ENCODE measurements around the gene GIMAP7.
"Not testable (repeated sequence)": the region's sequence is repeated elsewhere in the genome, so short reads cannot be mapped to it uniquely, and the experiment has no call there.

GIMAP7 gene

GRCh38 chr7:150513758-150514157, 914 bp upstream of the GIMAP7 start:
- no peak for DNase-seq (ENCODE audit: low read depth)

- no peak for DNase-seq (ENCODE audit: low read depth)
Observed at GRCh38 chr7:150515248-150516147, 826 bp downstream of the GIMAP7 start.

- DNase-seq (ENCODE audit: low read depth), result no peak
Observed at GRCh38 chr7:150516956-150517745, 2.5 kb downstream of the GIMAP7 start.

GRCh38 chr7:150519310-150519709, 4.6 kb downstream of the GIMAP7 start:
- no peak for DNase-seq (ENCODE audit: low read depth)

DNA sequence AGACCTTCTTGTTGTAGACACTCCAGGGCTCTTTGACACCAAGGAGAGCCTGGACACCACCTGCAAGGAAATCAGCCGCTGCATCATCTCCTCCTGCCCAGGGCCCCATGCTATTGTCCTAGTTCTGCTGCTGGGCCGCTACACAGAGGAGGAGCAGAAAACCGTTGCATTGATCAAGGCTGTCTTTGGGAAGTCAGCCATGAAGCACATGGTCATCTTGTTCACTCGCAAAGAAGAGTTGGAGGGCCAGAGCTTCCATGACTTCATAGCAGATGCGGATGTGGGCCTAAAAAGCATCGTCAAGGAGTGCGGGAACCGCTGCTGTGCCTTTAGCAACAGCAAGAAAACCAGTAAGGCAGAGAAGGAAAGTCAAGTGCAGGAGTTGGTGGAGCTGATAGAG, 5.5 kb downstream of the GIMAP7 start:
- no peak for DNase-seq (ENCODE audit: low read depth)

DNA sequence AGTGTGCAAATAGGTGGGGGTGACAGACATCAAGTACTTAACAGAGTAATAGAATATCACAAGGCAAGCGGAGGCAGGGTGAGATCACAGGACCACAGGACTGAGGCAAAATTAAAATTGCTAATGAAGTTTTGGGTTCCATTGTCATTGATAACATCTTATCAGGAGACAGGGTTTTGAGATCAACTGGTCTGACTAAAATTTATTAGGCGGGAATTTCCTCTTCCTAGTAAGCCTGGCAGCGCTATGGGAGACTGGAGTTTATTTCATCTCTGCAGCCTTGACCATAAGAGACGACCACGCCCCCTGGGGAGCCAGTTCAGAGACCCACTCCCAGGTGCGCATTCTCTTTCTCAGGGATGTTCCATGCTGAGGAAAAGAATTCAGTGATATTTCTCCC, 8.3 kb downstream of the GIMAP7 start:
- not testable (repeated sequence) for DNase-seq (ENCODE audit: low read depth)

DNA sequence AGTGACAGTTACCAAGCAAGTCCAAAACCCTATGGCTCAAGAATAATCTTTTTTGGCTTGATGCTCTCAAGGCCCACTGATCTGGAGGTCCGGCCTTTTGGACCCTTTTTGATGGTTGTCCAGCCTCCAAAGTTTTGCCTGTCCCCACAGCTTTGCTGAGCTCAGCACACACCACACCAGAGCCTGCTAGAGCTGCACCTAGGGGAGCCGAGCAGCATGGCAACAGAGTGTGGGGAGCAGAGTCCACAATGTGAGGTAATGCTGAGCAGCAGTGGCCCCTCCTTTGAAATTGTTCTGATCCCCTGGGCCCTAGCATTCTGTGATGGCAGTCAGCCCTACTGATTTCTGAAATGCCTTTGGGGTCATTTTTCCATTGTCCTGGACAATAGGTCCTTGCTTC, 9.3 kb downstream of the GIMAP7 start:
- DNase-seq (ENCODE audit: low read depth), result no peak

DNA sequence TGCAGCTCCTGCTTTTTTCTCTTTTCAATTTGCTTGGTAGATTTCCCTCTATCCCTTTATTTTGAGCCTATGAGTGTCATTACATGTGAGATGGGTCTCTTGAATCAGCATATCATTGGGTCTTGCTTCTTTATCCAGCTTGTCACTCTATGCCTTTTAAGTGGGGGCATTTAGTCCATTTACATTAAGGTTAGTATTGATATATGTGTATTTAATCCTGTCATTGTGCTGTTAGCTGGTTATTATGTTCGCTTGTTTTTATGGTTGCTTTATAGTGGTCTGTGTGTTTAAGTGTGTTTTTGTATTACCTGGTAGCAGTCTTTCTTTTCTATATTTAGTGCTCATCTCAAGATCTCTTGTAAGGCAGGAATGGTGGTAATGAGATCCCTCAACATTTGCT, 17.0 kb downstream of the GIMAP7 start:
- DNase-seq (ENCODE audit: low read depth), result no peak

- no peak for DNase-seq (ENCODE audit: low read depth)
Observed at GRCh38 chr7:150538259-150538658, 23.6 kb downstream of the GIMAP7 start.

GRCh38 chr7:150553163-150553562, 38.5 kb downstream of the GIMAP7 start:
- no peak for DNase-seq (ENCODE audit: low read depth)

GRCh38 chr7:150556521-150557138, 42.0 kb downstream of the GIMAP7 start:
- DNase-seq (ENCODE audit: low read depth), result no peak

DNA sequence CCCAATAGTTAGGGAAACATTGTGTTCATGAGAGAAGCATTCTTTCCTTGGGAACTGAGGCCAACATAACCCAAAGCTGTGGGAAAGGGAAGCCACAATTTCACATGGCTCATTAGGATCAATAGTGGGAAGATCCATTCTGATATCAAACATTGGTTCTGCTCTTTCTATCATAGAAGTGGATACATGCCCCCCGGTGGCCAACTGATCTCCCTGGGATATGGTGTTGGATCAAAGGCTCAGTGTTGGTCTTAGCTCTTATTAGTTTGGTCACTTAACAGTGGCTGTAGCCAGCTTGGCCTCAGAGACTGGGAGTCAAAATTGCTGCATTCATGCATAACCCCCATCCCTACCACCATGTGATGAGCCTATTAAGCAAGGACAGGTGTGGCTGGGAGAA, 45.8 kb downstream of the GIMAP7 start:
- no peak for DNase-seq (ENCODE audit: low read depth)

DNA sequence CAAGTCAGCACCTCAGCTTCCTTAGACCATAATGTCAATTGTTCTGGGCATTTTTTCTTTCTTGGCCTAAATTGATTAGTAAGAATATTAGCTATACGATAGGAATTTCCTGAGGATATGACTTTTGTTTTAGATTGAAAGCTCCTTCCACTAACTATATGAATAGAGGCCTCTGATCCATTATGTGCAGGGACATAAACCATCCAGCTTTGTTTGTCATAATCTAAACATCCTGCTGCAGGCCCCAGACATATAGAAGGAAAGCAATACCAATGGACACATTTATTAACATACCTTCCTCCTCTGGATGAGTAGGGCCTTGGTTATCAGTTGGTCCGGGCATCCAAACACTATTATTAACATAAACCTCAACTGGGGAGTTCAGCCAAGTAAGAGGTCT, 48.2 kb downstream of the GIMAP7 start:
- DNase-seq (ENCODE audit: low read depth), result no peak

GRCh38 chr7:150564006-150564405, 49.3 kb downstream of the GIMAP7 start:
- DNase-seq (ENCODE audit: low read depth), result no peak

DNA sequence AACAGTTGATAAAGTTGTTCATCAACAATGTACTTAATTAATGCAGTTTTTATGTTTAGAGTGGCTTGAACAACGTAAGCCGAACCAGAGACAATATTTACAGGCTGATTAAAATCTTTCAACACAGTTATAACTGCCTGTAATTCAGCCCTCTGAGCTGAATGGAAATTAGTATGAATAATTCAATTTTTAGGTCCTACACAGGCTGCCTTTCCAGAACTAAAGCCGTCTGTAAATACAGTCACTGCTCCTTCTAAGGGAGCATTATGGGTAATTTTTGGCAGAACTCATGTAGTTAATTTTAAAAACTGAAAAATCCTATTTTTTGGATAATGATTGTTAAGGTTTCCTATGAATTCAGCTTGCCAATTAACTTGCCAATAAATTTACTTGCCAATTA, 49.9 kb downstream of the GIMAP7 start:
- DNase-seq (ENCODE audit: low read depth), result no peak

DNA sequence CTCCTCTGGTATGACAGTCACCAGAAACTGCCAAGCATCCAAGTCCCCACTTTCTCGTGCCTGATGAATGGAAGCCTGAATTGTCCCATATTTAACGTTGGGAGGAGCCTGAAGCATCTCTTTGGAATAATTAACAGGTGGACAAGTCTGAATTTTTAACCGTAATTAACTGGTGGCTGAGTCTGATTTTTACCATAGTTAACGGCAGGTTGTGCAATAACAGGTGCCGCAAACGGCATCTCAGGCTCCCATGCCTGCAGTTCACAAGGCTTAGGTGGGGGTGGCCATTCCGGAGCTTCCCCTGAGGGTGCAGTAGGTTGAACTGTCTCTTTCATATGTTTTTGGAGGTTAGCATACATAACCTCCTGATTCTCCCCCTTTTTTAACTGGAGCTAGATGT, 50.6 kb downstream of the GIMAP7 start:
- DNase-seq (ENCODE audit: low read depth), result no peak

DNA sequence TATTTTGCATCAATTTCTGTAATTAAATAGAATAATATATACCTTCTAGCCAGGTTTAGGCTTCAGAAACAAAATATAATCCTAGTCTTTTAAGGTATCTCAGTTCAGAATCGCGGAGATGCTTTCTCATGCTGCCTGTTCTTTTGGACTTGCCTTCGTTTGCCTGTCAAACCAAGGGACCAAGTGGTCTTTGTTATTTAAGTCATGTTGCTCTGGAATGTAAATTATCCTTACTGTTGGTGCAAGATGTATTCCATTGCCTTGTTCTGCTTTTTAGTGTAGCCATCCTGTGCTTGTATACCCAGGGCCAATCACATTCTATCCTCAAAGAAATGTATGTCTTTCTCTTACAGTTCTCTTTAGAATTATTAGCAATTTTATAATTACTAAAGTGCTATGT, 51.5 kb downstream of the GIMAP7 start:
- no peak for DNase-seq (ENCODE audit: low read depth)

- DNase-seq (ENCODE audit: low read depth), result no peak
Observed at GRCh38 chr7:150566572-150566971, 51.9 kb downstream of the GIMAP7 start.

DNA sequence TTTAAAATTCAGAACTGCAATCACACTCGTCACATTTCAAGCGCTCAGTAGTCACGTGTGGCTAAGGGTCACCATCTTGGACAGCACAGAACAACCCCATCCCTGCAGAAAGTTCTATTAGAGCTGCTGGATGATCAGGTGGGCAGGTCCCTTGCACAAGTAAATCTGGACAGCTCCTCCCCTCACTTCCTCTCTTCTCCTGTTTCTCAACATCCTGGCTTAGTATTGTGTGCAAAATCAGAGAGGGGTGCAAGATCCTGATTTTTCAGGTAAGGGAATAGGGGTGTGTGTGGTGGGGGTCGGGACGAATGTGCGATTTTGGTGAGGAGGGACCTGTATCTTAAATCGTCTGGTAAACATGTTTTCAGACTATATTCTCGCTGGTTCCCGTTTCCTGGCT, 52.5 kb downstream of the GIMAP7 start, which contains the start of gene GIMAP4:
TSS of gene GIMAP4 (plus strand) at position 222 of the 400 bp plus-strand sequence. CDS start 2,512 bp downstream, outside the sequence.
- DNase-seq (ENCODE audit: low read depth), result no peak

GRCh38 chr7:150567871-150568301, 53.2 kb downstream of the GIMAP7 start:
- DNase-seq (ENCODE audit: low read depth), result no peak

- DNase-seq (ENCODE audit: low read depth), result no peak
Observed at GRCh38 chr7:150568714-150569113, 54.0 kb downstream of the GIMAP7 start.

GRCh38 chr7:150569245-150569955, 54.7 kb downstream of the GIMAP7 start:
- no peak for DNase-seq (ENCODE audit: low read depth)
